Hepatocyte (in vitro differentiated cells): ENCODE data around the gene KIAA0513.

Source experiments
- CTCF ChIP-seq: fragments of 200-600 bp; sonication (generic); IDR thresholded peaks from 2 replicates; pipeline ENCODE4 v1.5.1; 2016; ENCODE audit warnings: antibody characterized with exemption, mild to moderate bottlenecking; ENCODE audit not compliant: poor library complexity
- EZH2 ChIP-seq: fragments of 200-600 bp; sonication (generic); IDR thresholded peaks from 2 replicates; pipeline ENCODE4 v1.6.1; 2016; ENCODE audit warnings: antibody characterized with exemption, mild to moderate bottlenecking, borderline replicate concordance
- EZH2phosphoT487 ChIP-seq: fragments of 200-600 bp; sonication (generic); IDR thresholded peaks from one replicate; pipeline ENCODE4 v1.6.1; 2018; ENCODE audit warnings: antibody characterized with exemption, mild to moderate bottlenecking, low read depth, moderate library complexity; ENCODE audit not compliant: unreplicated experiment, severe bottlenecking

DNA sequence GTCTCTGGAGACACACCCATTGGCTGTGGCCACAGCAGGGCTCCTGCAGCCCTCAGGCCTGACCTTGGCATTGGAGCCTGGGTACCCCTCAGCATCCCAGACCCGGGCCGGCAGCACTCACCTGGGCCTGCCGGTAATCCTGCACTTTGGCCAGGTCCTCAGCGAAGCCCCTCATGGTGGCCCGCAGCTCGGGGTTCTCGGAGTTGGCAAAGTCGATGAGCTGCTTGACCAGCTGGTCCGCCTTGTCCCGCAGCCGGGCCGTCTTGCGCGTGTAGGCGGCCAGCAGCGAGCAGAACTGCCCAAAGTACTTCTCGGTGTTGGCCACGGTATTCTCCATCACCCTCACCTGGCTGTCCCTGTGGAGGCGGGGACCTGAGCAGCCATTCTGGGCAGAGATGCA, 82.5 kb downstream of the KIAA0513 start:
- no peak for TF ChIP-seq CTCF
- no peak for TF ChIP-seq EZH2phosphoT487
- no peak for TF ChIP-seq EZH2
